ENCODE results near the gene PPP3CB.

PPP3CB gene

GRCh38 chr10:73410897-73411296, 84.9 kb downstream of the PPP3CB start:
- Histone ChIP-seq H3K36me3 (ENCODE audit: control insufficient read depth, low read length) (peaks cover 12% of the 10 kb centered on the region; the same call in 1 of the 2 replicates), H3K27me3 (ENCODE audit: control insufficient read depth, low read length) (no peaks in the 10 kb centered on the region), H4K20me1 (ENCODE audit: control insufficient read depth, insufficient read depth, low read depth, low read length) (no peaks in the 10 kb centered on the region), H3K27ac (ENCODE audit: low read depth, low read length) (no peak overlapping the region), H3K9me3 (ENCODE audit: control insufficient read depth, insufficient read depth, low read length) (no peaks in the 10 kb centered on the region), H3K79me2 (ENCODE audit: control insufficient read depth, low read length) (peaks cover 76% of the 10 kb centered on the region), H3K9me2 (replicated peaks; ENCODE audit: control insufficient read depth, low read length) (no peaks in the 10 kb centered on the region), H3K4me1 (ENCODE audit: control insufficient read depth, low read length) (peaks cover 18% of the 10 kb centered on the region), H3K4me3 (ENCODE audit: low read length) (no peak overlapping the region), H3K4me2 (ENCODE audit: low read length) (no peak overlapping the region), H3F3A (ENCODE audit: control insufficient read depth, insufficient read depth) (no peaks in the 10 kb centered on the region)
- TF ChIP-seq EZH2phosphoT487 (IDR thresholded peaks at IDR 0.05; ENCODE audit: borderline replicate concordance, low read length): no peak
- no peak for TF ChIP-seq CTCF (IDR thresholded peaks at IDR 0.05; ENCODE audit: low read depth, low read length, poor library complexity, severe bottlenecking)

GRCh38 chr10:73408978-73409521, 86.8 kb downstream of the PPP3CB start:
- peaks cover 89% of the 10 kb centered on the region for H3K79me2 ChIP-seq (ENCODE audit: control insufficient read depth, low read length)
- no peaks in the 10 kb centered on the region for H3F3A ChIP-seq (ENCODE audit: control insufficient read depth, insufficient read depth)
- no peak for TF ChIP-seq EZH2phosphoT487 (IDR thresholded peaks at IDR 0.05; ENCODE audit: borderline replicate concordance, low read length)
- no peak for TF ChIP-seq CTCF (IDR thresholded peaks at IDR 0.05; ENCODE audit: low read depth, low read length, poor library complexity, severe bottlenecking)
- H3K9me2 ChIP-seq (replicated peaks; ENCODE audit: control insufficient read depth, low read length): no peaks in the 10 kb centered on the region
- no peak overlapping the region for H3K4me2 ChIP-seq (ENCODE audit: low read length)
- H3K9me3 ChIP-seq (ENCODE audit: control insufficient read depth, insufficient read depth, low read length): no peaks in the 10 kb centered on the region
- no peak overlapping the region for H3K27ac ChIP-seq (ENCODE audit: low read depth, low read length)
- peaks cover 12% of the 10 kb centered on the region; the same call in 1 of the 2 replicates for H3K36me3 ChIP-seq (ENCODE audit: control insufficient read depth, low read length)
- H3K4me3 ChIP-seq (ENCODE audit: low read length): no peak overlapping the region
- peaks cover 15% of the 10 kb centered on the region for H3K4me1 ChIP-seq (ENCODE audit: control insufficient read depth, low read length)
- H4K20me1 ChIP-seq (ENCODE audit: control insufficient read depth, insufficient read depth, low read depth, low read length): no peaks in the 10 kb centered on the region
- H3K27me3 ChIP-seq (ENCODE audit: control insufficient read depth, low read length): no peaks in the 10 kb centered on the region

- Histone ChIP-seq H3F3A (ENCODE audit: control insufficient read depth, insufficient read depth) (no peaks in the 10 kb centered on the region), H3K9me2 (replicated peaks; ENCODE audit: control insufficient read depth, low read length) (no peaks in the 10 kb centered on the region), H3K79me2 (ENCODE audit: control insufficient read depth, low read length) (peaks cover 90% of the 10 kb centered on the region), H3K27ac (ENCODE audit: low read depth, low read length) (no peak overlapping the region), H3K4me3 (ENCODE audit: low read length) (no peak overlapping the region), H3K4me2 (ENCODE audit: low read length) (no peak overlapping the region), H3K4me1 (ENCODE audit: control insufficient read depth, low read length) (peaks cover 14% of the 10 kb centered on the region), H4K20me1 (ENCODE audit: control insufficient read depth, insufficient read depth, low read depth, low read length) (no peaks in the 10 kb centered on the region), H3K9me3 (ENCODE audit: control insufficient read depth, insufficient read depth, low read length) (no peaks in the 10 kb centered on the region), H3K36me3 (ENCODE audit: control insufficient read depth, low read length) (peaks cover 7% of the 10 kb centered on the region; the same call in 1 of the 2 replicates), H3K27me3 (ENCODE audit: control insufficient read depth, low read length) (no peaks in the 10 kb centered on the region)
- TF ChIP-seq CTCF (IDR thresholded peaks at IDR 0.05; ENCODE audit: low read depth, low read length, poor library complexity, severe bottlenecking) (no peak), EZH2phosphoT487 (IDR thresholded peaks at IDR 0.05; ENCODE audit: borderline replicate concordance, low read length) (no peak)
Observed at GRCh38 chr10:73408061-73408460, 87.8 kb downstream of the PPP3CB start.
